Stomach (tissue), 4 donors: ENCODE results near the gene ARHGEF12.

ENCODE experiments used
- EP300 ChIP-seq: sonication (generic); formaldehyde crosslinking; IDR thresholded peaks from one replicate; pipeline ENCODE4 v1.6.1; 2017; ENCODE audit warnings: antibody characterized with exemption
- POLR2A ChIP-seq, 4 donors: fragments of 450-650 bp; IDR thresholded peaks; one replicate each; pipeline ENCODE4 v1.6.1; 2016; ENCODE audit warnings: antibody characterized with exemption in 4 of 4, control low read depth in 2 of 4, mild to moderate bottlenecking in 1 of 4, moderate library complexity in 1 of 4
- TF ChIP-seq, protein P1 (sequence below), 7 experiments: fragments of 450-650 bp in 4 of 7; fragments of 200-600 bp in 3 of 7; sonication (generic) in 3 of 7; IDR thresholded peaks; one replicate each; pipeline ENCODE4 v1.5.1; 2016 to 2019; ENCODE audit warnings: antibody characterized with exemption in 7 of 7, control low read depth in 2 of 7, mild to moderate bottlenecking in 1 of 7

DNA sequence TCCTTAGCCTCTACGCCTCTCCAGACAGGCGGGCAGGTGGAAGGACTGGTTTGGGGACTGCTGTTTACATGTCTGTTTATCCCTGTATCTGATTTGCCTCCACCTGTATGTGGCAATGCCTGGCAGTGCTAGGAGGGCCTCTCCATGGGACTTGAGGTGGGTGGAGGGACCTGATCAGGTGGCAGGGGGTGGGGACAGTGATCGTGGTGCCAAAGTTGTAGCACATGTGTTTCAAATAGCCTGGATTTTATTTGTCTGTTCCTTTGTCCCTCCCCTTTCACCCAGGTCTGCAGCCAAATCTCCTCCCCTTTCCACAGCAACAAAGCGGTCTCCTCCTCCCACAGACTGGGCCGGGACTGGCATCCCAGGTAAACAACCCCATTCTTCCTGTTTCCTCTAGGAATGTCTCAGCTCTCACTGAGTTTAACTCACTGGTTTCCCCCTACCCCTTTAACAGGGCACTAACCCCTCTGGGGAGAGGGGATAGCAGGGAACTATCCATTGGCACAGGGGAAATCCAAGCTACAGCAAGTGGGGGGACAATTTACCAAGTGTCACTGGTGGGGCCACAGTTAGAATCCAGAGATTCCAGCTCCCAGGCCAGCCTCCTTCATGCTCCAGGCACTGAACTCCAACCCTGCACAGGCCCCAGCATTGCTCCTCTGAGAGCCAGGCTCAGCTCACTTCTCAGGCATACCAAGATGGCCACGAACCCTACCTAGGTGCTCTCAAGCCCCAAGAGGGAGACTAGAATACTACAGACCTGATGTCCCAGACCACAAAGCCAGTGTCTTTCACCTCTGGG, 34.0 kb upstream of the ARHGEF12 start:
- TF ChIP-seq POLR2A (IDR thresholded peaks at IDR 0.05) = no peak
- TF ChIP-seq, protein P1, sequence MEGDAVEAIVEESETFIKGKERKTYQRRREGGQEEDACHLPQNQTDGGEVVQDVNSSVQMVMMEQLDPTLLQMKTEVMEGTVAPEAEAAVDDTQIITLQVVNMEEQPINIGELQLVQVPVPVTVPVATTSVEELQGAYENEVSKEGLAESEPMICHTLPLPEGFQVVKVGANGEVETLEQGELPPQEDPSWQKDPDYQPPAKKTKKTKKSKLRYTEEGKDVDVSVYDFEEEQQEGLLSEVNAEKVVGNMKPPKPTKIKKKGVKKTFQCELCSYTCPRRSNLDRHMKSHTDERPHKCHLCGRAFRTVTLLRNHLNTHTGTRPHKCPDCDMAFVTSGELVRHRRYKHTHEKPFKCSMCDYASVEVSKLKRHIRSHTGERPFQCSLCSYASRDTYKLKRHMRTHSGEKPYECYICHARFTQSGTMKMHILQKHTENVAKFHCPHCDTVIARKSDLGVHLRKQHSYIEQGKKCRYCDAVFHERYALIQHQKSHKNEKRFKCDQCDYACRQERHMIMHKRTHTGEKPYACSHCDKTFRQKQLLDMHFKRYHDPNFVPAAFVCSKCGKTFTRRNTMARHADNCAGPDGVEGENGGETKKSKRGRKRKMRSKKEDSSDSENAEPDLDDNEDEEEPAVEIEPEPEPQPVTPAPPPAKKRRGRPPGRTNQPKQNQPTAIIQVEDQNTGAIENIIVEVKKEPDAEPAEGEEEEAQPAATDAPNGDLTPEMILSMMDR (IDR thresholded peaks at IDR 0.05) = no peak
- no peak for TF ChIP-seq EP300
